ENCODE measurements around the gene GNPNAT1.
A peak's percentile ranks its signal among the peaks of the same experiment; 100 is the strongest.
"Not testable (repeated sequence)": the region's sequence is repeated elsewhere in the genome, so short reads cannot be mapped to it uniquely, and the experiment has no call there.

The GNPNAT1 gene

GRCh38 chr14:52733824-52734223, 57.6 kb downstream of the GNPNAT1 start:
- DNase-seq (ENCODE audit: low read depth): no peak
- H3K4me3 ChIP-seq (ENCODE audit: low read depth, low read length): no peak overlapping the region
- no peak for TF ChIP-seq CTCF (IDR thresholded peaks at IDR 0.05; ENCODE audit: low read depth, low read length, missing control alignments)

- TF ChIP-seq CTCF (IDR thresholded peaks at IDR 0.05; ENCODE audit: low read depth, low read length, missing control alignments): no peak
- DNase-seq (ENCODE audit: low read depth): no peak
- H3K4me3 ChIP-seq (ENCODE audit: low read depth, low read length): peak overlapping the region; percentile 100
These were observed 60.7 kb downstream of the GNPNAT1 start for GRCh38 chr14:52730709-52731111.

- peak within 1 kb of the TSS; percentile 100 for H3K4me3 ChIP-seq (ENCODE audit: low read depth, low read length)
- peak; percentile 94 for DNase-seq (ENCODE audit: low read depth)
- no peak for TF ChIP-seq CTCF (IDR thresholded peaks at IDR 0.05; ENCODE audit: low read depth, low read length, missing control alignments)
These were observed 61.3 kb downstream of the GNPNAT1 start, which contains the start of gene STYX for GRCh38 chr14:52729925-52730708. Gene STYX (plus strand): TSS chr14:52730166. CDS start chr14:52730475, 309 bp downstream.

GRCh38 chr14:52729585-52729924, 61.9 kb downstream of the GNPNAT1 start:
- no peak for DNase-seq (ENCODE audit: low read depth)
- peak overlapping the region; percentile 22; the same call in 1 of the 2 replicates for H3K4me3 ChIP-seq (ENCODE audit: low read depth, low read length)
- no peak for TF ChIP-seq CTCF (IDR thresholded peaks at IDR 0.05; ENCODE audit: low read depth, low read length, missing control alignments)

- not testable (repeated sequence) for DNase-seq (ENCODE audit: low read depth); H3K4me3 ChIP-seq (ENCODE audit: low read depth, low read length)
These were observed 62.4 kb downstream of the GNPNAT1 start for GRCh38 chr14:52729035-52729434.

GRCh38 chr14:52727509-52727908, 63.9 kb downstream of the GNPNAT1 start:
- not testable (repeated sequence) for H3K4me3 ChIP-seq (ENCODE audit: low read depth, low read length); DNase-seq (ENCODE audit: low read depth)

Measured in GM12864 (cell line).